ENCODE results near the gene IQCH.

IQCH gene

GRCh38 chr15:67501177-67501835 is 246.7 kb downstream of the IQCH start:
- DNase-seq (ENCODE audit: low read depth), result peak; percentile 57
- H3K4me3 ChIP-seq (ENCODE audit: low read length), result no peak overlapping the region; the same call in 1 of the 2 replicates
- TF ChIP-seq CTCF (conservative IDR thresholded peaks at IDR 0.05; ENCODE audit: low read length), result peak; percentile 54

- DNase-seq (ENCODE audit: low read depth), result no peak
- H3K4me3 ChIP-seq (ENCODE audit: low read length), result peak overlapping the region; percentile 22
- no peak for TF ChIP-seq CTCF (conservative IDR thresholded peaks at IDR 0.05; ENCODE audit: low read length)
Observed at GRCh38 chr15:67501836-67502461, 247.4 kb downstream of the IQCH start.

DNA sequence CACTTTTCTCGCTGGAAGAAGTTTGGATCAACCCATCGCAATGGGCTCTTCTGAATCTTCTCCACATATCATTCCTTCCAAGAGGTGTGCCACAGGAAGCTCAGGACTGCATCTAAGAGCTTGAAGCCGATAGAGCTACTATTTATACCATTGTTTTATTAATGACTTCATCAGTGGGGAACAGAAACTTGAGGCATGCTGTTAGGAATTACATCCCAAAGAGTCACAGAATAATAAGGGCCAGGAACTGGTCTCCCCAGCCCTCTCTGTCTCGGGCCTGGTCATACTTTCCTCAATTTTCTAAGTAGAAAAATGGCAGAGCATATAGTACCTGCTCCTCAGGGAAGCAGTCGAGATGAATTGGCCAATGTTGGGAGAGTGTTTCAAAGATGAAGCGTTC is 249.5 kb downstream of the IQCH start:
- peak; percentile 26 for DNase-seq (ENCODE audit: low read depth)
- TF ChIP-seq CTCF (conservative IDR thresholded peaks at IDR 0.05; ENCODE audit: low read length), result no peak
- no peak overlapping the region for H3K4me3 ChIP-seq (ENCODE audit: low read length)

- TF ChIP-seq CTCF (conservative IDR thresholded peaks at IDR 0.05; ENCODE audit: low read length), result no peak
- no peak overlapping the region for H3K4me3 ChIP-seq (ENCODE audit: low read length)
- DNase-seq (ENCODE audit: low read depth), result peak; percentile 95
Observed at GRCh38 chr15:67504796-67505195, 250.2 kb downstream of the IQCH start.

DNA sequence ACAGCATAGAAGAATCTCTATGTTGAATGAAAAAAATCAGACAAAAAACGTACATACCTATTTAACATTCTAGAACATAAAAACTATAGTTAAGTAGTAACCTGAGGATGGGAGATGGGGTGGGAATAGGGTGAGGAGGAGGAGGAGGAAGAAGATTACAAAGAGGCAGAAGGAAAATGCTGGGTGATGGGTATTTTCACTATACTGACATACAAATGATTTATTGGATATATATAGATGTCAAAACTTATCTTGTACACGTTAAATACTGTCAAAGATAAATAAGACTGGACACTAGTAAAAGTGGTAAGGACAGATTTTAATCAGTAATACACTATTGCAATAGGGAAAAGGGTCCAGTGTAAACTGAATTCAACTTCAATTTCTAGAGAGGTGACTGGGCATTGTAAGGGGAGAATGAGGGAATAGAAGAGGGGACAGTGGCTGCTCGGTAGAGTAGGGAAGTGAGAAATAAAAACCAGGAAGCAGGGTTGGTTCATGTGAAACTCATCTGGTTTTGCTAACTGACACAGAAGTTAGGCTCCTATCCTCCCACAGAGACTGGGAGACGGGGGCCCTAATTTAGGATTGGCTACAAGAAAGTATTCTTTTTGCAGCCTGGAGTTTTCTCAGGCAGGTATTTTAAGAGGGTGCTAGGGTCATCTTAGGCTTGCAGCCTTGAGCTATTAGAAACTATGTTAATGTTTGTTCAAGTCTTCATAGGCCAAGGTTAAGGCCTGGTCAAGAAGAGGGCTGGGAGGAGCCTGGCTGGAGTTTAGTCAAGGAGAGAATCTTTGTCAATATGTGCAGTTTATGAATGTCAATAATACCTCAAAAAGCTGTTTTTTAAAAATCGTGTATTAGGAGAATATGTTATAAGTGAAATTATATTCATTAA is 251.3 kb downstream of the IQCH start:
- no peak for DNase-seq (ENCODE audit: low read depth)
- TF ChIP-seq CTCF (conservative IDR thresholded peaks at IDR 0.05; ENCODE audit: low read length), result no peak
- H3K4me3 ChIP-seq (ENCODE audit: low read length), result no peak overlapping the region

- H3K4me3 ChIP-seq (ENCODE audit: low read length), result no peak overlapping the region
- DNase-seq (ENCODE audit: low read depth), result peak; percentile 83
- TF ChIP-seq CTCF (conservative IDR thresholded peaks at IDR 0.05; ENCODE audit: low read length), result no peak
Observed at GRCh38 chr15:67506775-67507747, 252.5 kb downstream of the IQCH start.

All from AG10803 (cell line).